Endothelial cell (in vitro differentiated cells): ENCODE measurements around the gene EGLN1. TPM values are rescaled to one million over a fixed set of nuclear protein-coding genes. Genes with fewer than 3 reads are reported as not detected.

ENCODE experiments used
- DNase-seq: peaks from one replicate; pipeline ENCODE4 v3.0.0; 2021; ENCODE audit warnings: low spot score
- H3K27ac Mint-ChIP-seq: one replicate; pipeline ENCODE4 v1.8.0; 2021; ENCODE audit warnings: mixed read lengths, inconsistent platforms; ENCODE audit not compliant: unreplicated experiment
- H3K27me3 Mint-ChIP-seq: one replicate; pipeline ENCODE4 v1.8.0; 2021; ENCODE audit warnings: mild to moderate bottlenecking, moderate library complexity, mixed read lengths, inconsistent platforms; ENCODE audit not compliant: unreplicated experiment
- H3K36me3 Mint-ChIP-seq: one replicate; pipeline ENCODE4 v1.8.0; 2021; ENCODE audit warnings: mild to moderate bottlenecking, low read depth, mixed read lengths, inconsistent platforms; ENCODE audit not compliant: unreplicated experiment
- H3K4me1 Mint-ChIP-seq: one replicate; pipeline ENCODE4 v1.8.0; 2021; ENCODE audit warnings: mild to moderate bottlenecking, mixed read lengths, inconsistent platforms; ENCODE audit not compliant: unreplicated experiment
- H3K4me3 Mint-ChIP-seq: one replicate; pipeline ENCODE4 v1.8.0; 2021; ENCODE audit warnings: mild to moderate bottlenecking, mixed read lengths, inconsistent platforms; ENCODE audit not compliant: unreplicated experiment
- H3K9me3 Mint-ChIP-seq: one replicate; pipeline ENCODE4 v1.8.0; 2021; ENCODE audit warnings: mixed read lengths, inconsistent platforms; ENCODE audit not compliant: unreplicated experiment
- total RNA-seq: library from RNA; stranded (reverse); fragmentation: NEBNext Ultra II Directional; extraction: Animal tissue kit (Norgen Biotek cat#: 25700); gene quantifications from one replicate; pipeline ENCODE4 v1.2.1, GENCODE V29; 2021; ENCODE audit not compliant: unreplicated experiment
- TF ChIP-seq, protein P1 (sequence below): fragments of 200-600 bp; sonication (generic); IDR thresholded peaks from one replicate; pipeline ENCODE4 v1.5.0; 2021; ENCODE audit warnings: antibody characterized with exemption; ENCODE audit not compliant: unreplicated experiment

Gene EGLN1
- total RNA-seq, 1 donor from 2014 or later: 30.8 TPM

GRCh38 chr1:231390071-231390470 is 32.0 kb downstream of the EGLN1 start:
- no peak for DNase-seq
- H3K36me3 Mint-ChIP-seq: peaks cover 4% of the 10 kb centered on the region
- no peak overlapping the region for H3K4me3 Mint-ChIP-seq
- H3K27ac Mint-ChIP-seq: no peak overlapping the region
- TF ChIP-seq, protein P1, sequence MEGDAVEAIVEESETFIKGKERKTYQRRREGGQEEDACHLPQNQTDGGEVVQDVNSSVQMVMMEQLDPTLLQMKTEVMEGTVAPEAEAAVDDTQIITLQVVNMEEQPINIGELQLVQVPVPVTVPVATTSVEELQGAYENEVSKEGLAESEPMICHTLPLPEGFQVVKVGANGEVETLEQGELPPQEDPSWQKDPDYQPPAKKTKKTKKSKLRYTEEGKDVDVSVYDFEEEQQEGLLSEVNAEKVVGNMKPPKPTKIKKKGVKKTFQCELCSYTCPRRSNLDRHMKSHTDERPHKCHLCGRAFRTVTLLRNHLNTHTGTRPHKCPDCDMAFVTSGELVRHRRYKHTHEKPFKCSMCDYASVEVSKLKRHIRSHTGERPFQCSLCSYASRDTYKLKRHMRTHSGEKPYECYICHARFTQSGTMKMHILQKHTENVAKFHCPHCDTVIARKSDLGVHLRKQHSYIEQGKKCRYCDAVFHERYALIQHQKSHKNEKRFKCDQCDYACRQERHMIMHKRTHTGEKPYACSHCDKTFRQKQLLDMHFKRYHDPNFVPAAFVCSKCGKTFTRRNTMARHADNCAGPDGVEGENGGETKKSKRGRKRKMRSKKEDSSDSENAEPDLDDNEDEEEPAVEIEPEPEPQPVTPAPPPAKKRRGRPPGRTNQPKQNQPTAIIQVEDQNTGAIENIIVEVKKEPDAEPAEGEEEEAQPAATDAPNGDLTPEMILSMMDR: no peak
- peaks cover 16% of the 10 kb centered on the region for H3K4me1 Mint-ChIP-seq
- peaks cover 2% of the 10 kb centered on the region for H3K27me3 Mint-ChIP-seq
- H3K9me3 Mint-ChIP-seq: no peaks in the 10 kb centered on the region

GRCh38 chr1:231387770-231388669 is 34.1 kb downstream of the EGLN1 start:
- Mint-ChIP-seq H3K27me3 (peaks cover 2% of the 10 kb centered on the region), H3K27ac (no peak overlapping the region), H3K36me3 (peaks cover 4% of the 10 kb centered on the region), H3K9me3 (no peaks in the 10 kb centered on the region), H3K4me3 (no peak overlapping the region), H3K4me1 (no peaks in the 10 kb centered on the region)
- DNase-seq: no peak
- TF ChIP-seq, protein P1: no peak

DNA sequence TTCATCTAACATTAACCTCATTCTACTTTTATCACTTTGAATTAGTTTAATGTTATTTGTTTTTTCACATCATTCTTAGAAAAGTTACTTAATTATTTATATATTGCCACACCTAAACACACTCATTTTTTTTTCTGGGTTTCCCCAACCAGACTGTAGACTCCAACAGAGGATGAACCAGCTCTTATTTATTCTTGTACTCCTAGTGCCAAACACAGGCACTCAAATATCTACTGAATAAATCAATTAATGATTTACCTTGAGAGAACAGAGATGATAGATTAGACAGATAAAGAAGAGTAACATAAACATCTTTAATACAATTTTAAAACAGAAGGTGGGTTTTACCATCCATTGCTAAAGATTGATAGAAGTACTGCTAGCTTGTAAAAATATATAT is 35.6 kb downstream of the EGLN1 start:
- Mint-ChIP-seq H3K36me3 (peaks cover 4% of the 10 kb centered on the region), H3K27me3 (peaks cover 2% of the 10 kb centered on the region), H3K9me3 (no peaks in the 10 kb centered on the region), H3K27ac (no peak overlapping the region), H3K4me1 (no peaks in the 10 kb centered on the region), H3K4me3 (no peak overlapping the region)
- DNase-seq: no peak
- TF ChIP-seq, protein P1: no peak

GRCh38 chr1:231385416-231385748 is 36.7 kb downstream of the EGLN1 start:
- H3K4me3 Mint-ChIP-seq: no peak overlapping the region
- no peaks in the 10 kb centered on the region for H3K4me1 Mint-ChIP-seq
- DNase-seq: no peak
- peaks cover 2% of the 10 kb centered on the region for H3K27me3 Mint-ChIP-seq
- H3K9me3 Mint-ChIP-seq: no peaks in the 10 kb centered on the region
- peaks cover 4% of the 10 kb centered on the region for H3K36me3 Mint-ChIP-seq
- TF ChIP-seq, protein P1: no peak
- no peak overlapping the region for H3K27ac Mint-ChIP-seq

GRCh38 chr1:231384696-231385415 is 37.2 kb downstream of the EGLN1 start:
- no peaks in the 10 kb centered on the region for H3K9me3 Mint-ChIP-seq
- peaks cover 1% of the 10 kb centered on the region for H3K4me1 Mint-ChIP-seq
- H3K36me3 Mint-ChIP-seq: peaks cover 1% of the 10 kb centered on the region

More at GRCh38 chr1:231384696-231385415, 37.2 kb downstream of the EGLN1 start:
- no peak for DNase-seq
- TF ChIP-seq, protein P1: no peak
- H3K27me3 Mint-ChIP-seq: peaks cover under 1% of the 10 kb centered on the region
- no peak overlapping the region for H3K27ac Mint-ChIP-seq
- H3K4me3 Mint-ChIP-seq: no peak overlapping the region
